Right atrium auricular region (tissue), 2 donors: ENCODE data around the gene PPP1R18. TPM values are rescaled to one million over a fixed set of nuclear protein-coding genes. Genes with fewer than 3 reads are reported as not detected.
"Not testable (repeated sequence)": the region's sequence is repeated elsewhere in the genome, so short reads cannot be mapped to it uniquely, and the experiment has no call there.

Experiments
- DNase-seq: peaks from one replicate; pipeline ENCODE4 v3.0.0-alpha.2; 2019; ENCODE audit warnings: low spot score
- H3K27ac ChIP-seq, 2 donors: fragments of 200-600 bp; sonication (generic); 1 replicate in 1 of 2; 2 replicates in 1 of 2; pipeline ENCODE4 v1.5.1; 2016 to 2019
- H3K27me3 ChIP-seq, 2 donors: fragments of 200-600 bp; sonication (generic); one replicate each; pipeline versions ENCODE4 v1.5.1 to v1.6.0; 2017 to 2019
- H3K36me3 ChIP-seq: fragments of 200-600 bp; sonication (generic); one replicate; pipeline ENCODE4 v1.5.1; 2016
- H3K4me1 ChIP-seq, 2 donors: fragments of 200-600 bp; sonication (generic); one replicate each; pipeline versions ENCODE4 v1.5.1 to v1.6.0; 2017 to 2019
- H3K4me3 ChIP-seq, 2 donors: fragments of 200-600 bp; sonication (generic); 1 replicate in 1 of 2; 2 replicates in 1 of 2; pipeline ENCODE4 v1.5.1; 2017 to 2019; ENCODE audit warnings: mild to moderate bottlenecking in 1 of 2, moderate library complexity in 1 of 2
- H3K9me3 ChIP-seq, 2 donors: fragments of 200-600 bp; sonication (generic); one replicate each; pipeline ENCODE4 v1.5.1; 2019
- total RNA-seq, 2 donors: library from RNA; depleted of rRNA; stranded (reverse); fragments of >200 nt; gene quantifications; one replicate each; pipeline ENCODE4 v1.1.0, GENCODE V29; 2016
- TF ChIP-seq, protein P1 (sequence below), 2 donors: fragments of 200-600 bp; sonication (generic); IDR thresholded peaks; one replicate each; pipeline ENCODE4 v1.5.1; 2019; ENCODE audit warnings: antibody characterized with exemption in 2 of 2

PPP1R18 gene
- total RNA-seq, 2 donors from 2014 or later: 17.5 to 33.2 TPM

- H3K9me3 ChIP-seq: no peaks in the 10 kb centered on the region
- TF ChIP-seq, protein P1, sequence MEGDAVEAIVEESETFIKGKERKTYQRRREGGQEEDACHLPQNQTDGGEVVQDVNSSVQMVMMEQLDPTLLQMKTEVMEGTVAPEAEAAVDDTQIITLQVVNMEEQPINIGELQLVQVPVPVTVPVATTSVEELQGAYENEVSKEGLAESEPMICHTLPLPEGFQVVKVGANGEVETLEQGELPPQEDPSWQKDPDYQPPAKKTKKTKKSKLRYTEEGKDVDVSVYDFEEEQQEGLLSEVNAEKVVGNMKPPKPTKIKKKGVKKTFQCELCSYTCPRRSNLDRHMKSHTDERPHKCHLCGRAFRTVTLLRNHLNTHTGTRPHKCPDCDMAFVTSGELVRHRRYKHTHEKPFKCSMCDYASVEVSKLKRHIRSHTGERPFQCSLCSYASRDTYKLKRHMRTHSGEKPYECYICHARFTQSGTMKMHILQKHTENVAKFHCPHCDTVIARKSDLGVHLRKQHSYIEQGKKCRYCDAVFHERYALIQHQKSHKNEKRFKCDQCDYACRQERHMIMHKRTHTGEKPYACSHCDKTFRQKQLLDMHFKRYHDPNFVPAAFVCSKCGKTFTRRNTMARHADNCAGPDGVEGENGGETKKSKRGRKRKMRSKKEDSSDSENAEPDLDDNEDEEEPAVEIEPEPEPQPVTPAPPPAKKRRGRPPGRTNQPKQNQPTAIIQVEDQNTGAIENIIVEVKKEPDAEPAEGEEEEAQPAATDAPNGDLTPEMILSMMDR (IDR thresholded peaks at IDR 0.05): peak; percentile 98
- H3K27ac ChIP-seq: peak overlapping the region; percentile 92 to 95
- H3K27me3 ChIP-seq: no peaks in the 10 kb centered on the region
- peak; percentile 91 for DNase-seq
- peaks cover 0 to 62% of the 10 kb centered on the region in 2 donors for H3K4me1 ChIP-seq
- peak overlapping the region; percentile 82 to 85 for H3K4me3 ChIP-seq
- H3K36me3 ChIP-seq: peaks cover 54% of the 10 kb centered on the region
Measured at GRCh38 chr6:30722280-30723112, 36.1 kb upstream of the PPP1R18 start.

DNA sequence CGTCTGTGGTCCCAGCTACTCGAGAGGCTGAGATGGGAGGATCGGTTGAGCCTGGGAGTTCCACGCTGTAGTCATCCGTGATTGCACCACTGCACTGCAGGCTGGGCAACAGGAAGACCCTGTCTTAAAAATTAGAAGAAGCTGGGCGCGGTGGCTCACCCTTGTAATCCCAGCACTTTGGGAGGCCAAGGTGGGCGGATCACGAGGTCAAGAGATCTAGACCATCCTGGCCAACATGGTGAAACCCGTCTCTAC, 35.5 kb upstream of the PPP1R18 start:
- H3K4me1 ChIP-seq: peaks cover 0 to 62% of the 10 kb centered on the region in 2 donors
- peak; percentile 75 for DNase-seq

DNA sequence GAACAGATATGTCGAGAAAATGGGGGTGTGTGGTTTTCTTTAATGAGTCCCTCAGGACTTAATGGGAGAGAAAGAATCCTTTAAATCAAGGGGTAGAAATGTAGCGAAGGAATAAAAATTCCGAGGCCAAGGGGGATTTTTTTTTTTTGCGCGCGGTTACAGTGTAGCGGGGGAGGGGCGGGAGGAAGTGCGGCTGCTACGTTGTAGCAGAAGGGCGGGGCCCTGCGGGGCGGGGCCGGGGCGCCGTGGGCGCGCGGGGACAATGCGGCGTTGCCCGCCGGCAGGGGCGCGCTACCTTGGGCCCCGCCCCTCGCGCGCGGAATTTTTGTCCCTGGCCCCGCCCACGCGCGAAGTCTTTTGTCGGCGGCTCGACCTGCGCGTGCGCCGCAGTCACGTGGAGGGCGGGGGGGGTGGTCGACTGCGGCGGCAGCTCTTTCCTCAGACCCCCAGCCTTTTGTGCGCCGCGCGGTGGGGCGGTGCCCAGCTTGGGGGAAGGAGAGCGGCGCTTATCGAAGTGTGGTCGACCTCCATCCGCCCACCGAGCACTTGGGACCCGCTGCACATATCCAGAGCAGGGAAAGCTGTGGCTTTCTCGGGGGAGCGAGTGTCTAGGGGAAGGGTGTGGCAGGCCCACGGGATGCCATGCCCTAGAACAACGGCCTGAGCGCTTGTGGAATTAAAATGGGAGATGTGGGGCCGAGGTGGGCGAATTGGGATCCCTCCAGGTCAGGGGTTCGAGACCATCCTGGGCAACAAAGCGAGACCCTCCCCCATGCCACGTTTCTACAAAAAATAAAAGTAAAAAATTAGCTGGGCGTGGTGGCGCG, 35.0 kb upstream of the PPP1R18 start:
- Histone ChIP-seq H3K27me3 (no peaks in the 10 kb centered on the region), H3K4me3 (peak overlapping the region; percentile 82 to 85), H3K36me3 (peaks cover 43% of the 10 kb centered on the region), H3K9me3 (no peaks in the 10 kb centered on the region), H3K4me1 (peaks cover 0 to 66% of the 10 kb centered on the region in 2 donors), H3K27ac (peak overlapping the region; percentile 92 to 95)
- TF ChIP-seq, protein P1 (IDR thresholded peaks at IDR 0.05): peak; percentile 30 to 57
- peak; percentile 87 for DNase-seq

More for the DNA sequence above, 35.5 kb upstream of the PPP1R18 start:
- Histone ChIP-seq H3K36me3 (peaks cover 48% of the 10 kb centered on the region), H3K27ac (peak overlapping the region; percentile 92 to 95), H3K4me3 (peak overlapping the region; percentile 82 to 85)
- not testable (repeated sequence) for H3K27me3 ChIP-seq, H3K9me3 ChIP-seq

DNA sequence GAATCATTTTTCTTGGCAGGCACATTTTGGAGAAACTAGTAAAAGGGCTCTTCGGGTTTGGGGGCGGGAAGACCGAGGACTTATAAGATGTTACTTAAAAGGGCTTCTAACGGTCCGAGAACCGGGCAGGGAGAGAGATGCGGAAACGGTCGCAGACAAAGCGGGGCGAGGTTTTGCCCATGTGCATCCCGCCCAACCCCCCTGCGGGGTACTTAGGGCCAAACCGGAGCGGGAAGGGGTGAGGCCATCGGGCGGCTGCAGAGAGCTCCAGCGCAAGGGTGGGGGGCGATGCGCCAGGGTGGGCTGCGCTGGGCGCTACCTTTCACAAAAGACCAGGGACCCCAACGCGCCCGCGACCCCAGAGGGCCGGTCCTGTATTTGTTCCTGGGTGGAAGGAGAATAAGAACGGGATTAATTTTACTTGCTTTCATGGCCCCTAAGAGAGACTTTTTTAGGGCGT, 34.3 kb upstream of the PPP1R18 start:
- Histone ChIP-seq H3K27ac (peak overlapping the region; percentile 92 to 95), H3K4me3 (peak overlapping the region; percentile 82 to 85), H3K9me3 (no peaks in the 10 kb centered on the region), H3K4me1 (peaks cover 0 to 67% of the 10 kb centered on the region in 2 donors), H3K36me3 (peaks cover 36% of the 10 kb centered on the region), H3K27me3 (no peaks in the 10 kb centered on the region)
- TF ChIP-seq, protein P1 (IDR thresholded peaks at IDR 0.05): no peak
- DNase-seq: peak; percentile 76

- DNase-seq: peak; percentile 98
- Histone ChIP-seq H3K9me3 (no peaks in the 10 kb centered on the region), H3K36me3 (peaks cover 29% of the 10 kb centered on the region), H3K27me3 (no peaks in the 10 kb centered on the region), H3K27ac (peak within 1 kb of the TSS; percentile 92 to 95), H3K4me3 (peak within 1 kb of the TSS; percentile 82 to 85), H3K4me1 (peaks cover 0 to 65% of the 10 kb centered on the region in 2 donors)
- TF ChIP-seq, protein P1 (IDR thresholded peaks at IDR 0.05): no peak
Measured at GRCh38 chr6:30719791-30720737, 33.6 kb upstream of the PPP1R18 start, which contains the start of gene TUBB. TUBB (plus strand) TSS chr6:30720352; CDS start chr6:30720507, 155 bp downstream.
